ENCODE measurements around the gene TYROBP.
"Not testable (repeated sequence)": the region's sequence is repeated elsewhere in the genome, so short reads cannot be mapped to it uniquely, and the experiment has no call there.

TYROBP gene

GRCh38 chr19:35908010-35908441 lies at the start of gene TYROBP:
Gene TYROBP, minus strand, starts transcription at chr19:35908295. Its CDS starts 67 bp downstream, at chr19:35908228.
- TF ChIP-seq, protein P1, sequence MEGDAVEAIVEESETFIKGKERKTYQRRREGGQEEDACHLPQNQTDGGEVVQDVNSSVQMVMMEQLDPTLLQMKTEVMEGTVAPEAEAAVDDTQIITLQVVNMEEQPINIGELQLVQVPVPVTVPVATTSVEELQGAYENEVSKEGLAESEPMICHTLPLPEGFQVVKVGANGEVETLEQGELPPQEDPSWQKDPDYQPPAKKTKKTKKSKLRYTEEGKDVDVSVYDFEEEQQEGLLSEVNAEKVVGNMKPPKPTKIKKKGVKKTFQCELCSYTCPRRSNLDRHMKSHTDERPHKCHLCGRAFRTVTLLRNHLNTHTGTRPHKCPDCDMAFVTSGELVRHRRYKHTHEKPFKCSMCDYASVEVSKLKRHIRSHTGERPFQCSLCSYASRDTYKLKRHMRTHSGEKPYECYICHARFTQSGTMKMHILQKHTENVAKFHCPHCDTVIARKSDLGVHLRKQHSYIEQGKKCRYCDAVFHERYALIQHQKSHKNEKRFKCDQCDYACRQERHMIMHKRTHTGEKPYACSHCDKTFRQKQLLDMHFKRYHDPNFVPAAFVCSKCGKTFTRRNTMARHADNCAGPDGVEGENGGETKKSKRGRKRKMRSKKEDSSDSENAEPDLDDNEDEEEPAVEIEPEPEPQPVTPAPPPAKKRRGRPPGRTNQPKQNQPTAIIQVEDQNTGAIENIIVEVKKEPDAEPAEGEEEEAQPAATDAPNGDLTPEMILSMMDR (IDR thresholded peaks at IDR 0.05; ENCODE audit: low read depth, low read length): no peak
- no peak within 1 kb of the TSS for H3K4me3 ChIP-seq (ENCODE audit: low read depth, low read length)

- not testable (repeated sequence) for H3K4me3 ChIP-seq (ENCODE audit: low read depth, low read length)
Observed at GRCh38 chr19:35957411-35957810, 49.3 kb upstream of the TYROBP start.

DNA sequence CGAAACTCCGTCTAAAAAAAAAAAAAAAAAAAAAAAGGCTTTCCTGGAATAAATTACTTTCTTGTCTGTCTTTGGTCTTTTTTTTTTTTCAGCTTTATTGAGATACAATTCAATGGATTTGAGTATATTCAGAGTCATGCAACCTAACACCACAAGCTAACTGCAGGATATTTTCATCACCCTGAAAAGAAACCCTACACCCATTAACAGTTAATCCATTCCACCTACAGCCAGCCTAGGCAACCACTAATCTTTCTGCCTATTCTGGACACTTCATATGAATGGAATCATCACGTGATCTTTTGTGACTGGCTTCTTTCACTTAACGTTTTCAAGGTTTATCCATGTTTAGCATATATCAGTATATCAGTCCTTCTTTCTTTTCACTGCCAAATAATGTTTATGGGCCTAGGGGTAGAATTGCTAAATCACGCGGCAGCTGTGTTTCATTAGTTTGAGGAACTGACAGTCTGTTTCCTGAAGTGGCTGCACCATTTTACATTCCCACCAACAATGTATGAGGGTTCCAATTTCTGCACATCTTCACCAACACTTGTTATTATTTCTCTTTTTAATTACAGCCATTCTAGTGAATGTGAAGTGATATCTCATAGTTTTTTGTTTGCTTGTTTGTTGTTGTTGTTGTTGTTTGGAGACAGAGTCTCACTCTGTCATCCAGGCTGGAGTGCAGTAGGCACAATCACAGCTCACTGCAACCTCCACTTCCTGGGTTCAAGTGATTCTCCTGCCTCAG lies 48.0 kb upstream of the TYROBP start:
- TF ChIP-seq, protein P1 (IDR thresholded peaks at IDR 0.05; ENCODE audit: low read depth, low read length): no peak
- no peak overlapping the region for H3K4me3 ChIP-seq (ENCODE audit: low read depth, low read length)

DNA sequence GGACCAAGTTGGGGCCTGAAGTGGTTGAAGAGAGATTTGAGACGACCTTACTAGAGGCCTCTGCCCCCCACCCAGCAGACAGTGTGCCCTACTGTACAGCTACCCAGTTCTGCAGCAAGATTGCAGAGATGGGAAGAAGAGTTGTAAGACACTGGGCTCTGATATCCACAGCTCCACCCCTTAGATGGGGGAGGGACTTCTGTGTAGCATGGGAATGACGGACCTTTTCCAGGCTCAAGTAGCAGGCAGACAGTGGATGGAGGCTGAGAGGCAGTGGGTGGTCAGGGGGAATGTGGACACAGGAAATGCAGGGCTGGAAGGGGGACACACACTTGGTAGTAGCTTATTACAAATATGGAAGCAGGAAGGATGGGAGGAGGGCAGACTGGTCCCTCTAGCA lies 41.0 kb upstream of the TYROBP start:
- TF ChIP-seq, protein P1 (IDR thresholded peaks at IDR 0.05; ENCODE audit: low read depth, low read length): no peak
- no peak overlapping the region for H3K4me3 ChIP-seq (ENCODE audit: low read depth, low read length)

DNA sequence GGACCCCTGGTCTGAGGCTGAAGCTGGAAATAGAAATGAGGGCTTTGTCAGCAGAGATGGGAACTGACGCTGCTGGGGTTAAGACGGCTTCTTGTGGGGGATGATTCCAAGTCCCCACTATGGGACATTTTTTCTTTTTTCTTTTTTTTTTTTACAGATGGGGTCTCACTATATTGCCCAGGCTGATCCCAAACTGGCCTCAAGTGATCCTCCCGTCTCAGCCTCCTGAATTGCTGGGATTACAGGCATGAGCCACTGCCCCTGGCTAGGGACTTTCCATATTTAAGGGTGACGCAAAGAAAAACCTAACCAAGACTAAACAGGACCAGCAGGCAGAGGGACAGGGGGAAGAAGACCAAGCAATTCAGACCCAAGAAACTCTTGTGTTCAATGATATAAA lies 38.1 kb upstream of the TYROBP start:
- H3K4me3 ChIP-seq (ENCODE audit: low read depth, low read length): no peak overlapping the region
- TF ChIP-seq, protein P1 (IDR thresholded peaks at IDR 0.05; ENCODE audit: low read depth, low read length): no peak

DNA sequence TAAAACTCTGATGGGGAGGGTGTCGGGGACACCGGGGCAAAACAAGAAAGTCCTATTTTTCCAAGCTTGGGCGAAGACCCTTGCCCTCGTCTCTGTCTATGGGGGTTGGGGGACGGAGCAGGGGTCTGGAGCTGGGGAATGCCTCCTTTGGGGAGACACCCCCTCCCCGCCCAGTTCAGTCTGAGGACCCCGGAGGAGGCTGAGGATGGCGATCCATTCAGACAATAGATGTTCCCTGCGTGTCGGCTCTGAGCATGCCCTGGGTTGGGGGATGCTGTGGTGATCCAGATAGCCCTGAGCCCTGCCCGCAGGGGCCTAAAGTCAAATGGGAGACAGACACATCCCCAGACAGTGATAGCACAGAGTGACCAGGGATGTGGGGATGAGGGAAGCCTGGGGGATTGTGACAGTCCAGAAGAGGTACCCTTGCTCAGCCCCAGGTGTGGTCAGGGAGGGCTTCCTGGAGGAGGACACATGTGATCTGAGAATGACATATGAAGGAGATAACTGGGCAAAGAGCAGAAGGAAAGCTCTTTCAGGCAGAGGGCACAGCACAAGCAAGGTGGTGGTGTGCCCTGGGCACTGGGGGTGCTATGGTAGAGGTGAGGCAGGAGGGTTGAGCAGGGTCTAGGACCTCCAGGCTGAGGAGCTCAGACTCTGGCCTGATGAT lies 37.2 kb upstream of the TYROBP start:
- TF ChIP-seq, protein P1 (IDR thresholded peaks at IDR 0.05; ENCODE audit: low read depth, low read length): no peak
- no peak overlapping the region for H3K4me3 ChIP-seq (ENCODE audit: low read depth, low read length)

DNA sequence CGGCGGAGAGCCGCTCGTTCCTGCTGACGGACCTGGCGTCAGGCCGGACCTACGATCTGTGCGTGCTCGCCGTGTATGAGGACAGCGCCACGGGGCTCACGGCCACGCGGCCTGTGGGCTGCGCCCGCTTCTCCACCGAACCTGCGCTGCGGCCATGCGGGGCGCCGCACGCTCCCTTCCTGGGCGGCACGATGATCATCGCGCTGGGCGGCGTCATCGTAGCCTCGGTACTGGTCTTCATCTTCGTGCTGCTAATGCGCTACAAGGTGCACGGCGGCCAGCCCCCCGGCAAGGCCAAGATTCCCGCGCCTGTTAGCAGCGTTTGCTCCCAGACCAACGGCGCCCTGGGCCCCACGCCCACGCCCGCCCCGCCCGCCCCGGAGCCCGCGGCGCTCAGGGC lies 36.5 kb upstream of the TYROBP start:
- TF ChIP-seq, protein P1 (IDR thresholded peaks at IDR 0.05; ENCODE audit: low read depth, low read length): no peak
- no peak overlapping the region for H3K4me3 ChIP-seq (ENCODE audit: low read depth, low read length)
